Measurements from ENCODE around the gene BAIAP2L1. TPM values are rescaled to one million over a fixed set of nuclear protein-coding genes. Genes with fewer than 3 reads are reported as not detected.

BAIAP2L1 gene
- total and polyA plus RNA-seq, 2 of the 8 experiments (the other 6 are each of a cell fraction or from before 2014, with no cell fraction given), result 19.2 to 42.9 TPM

- peaks cover 0 to 34% of the 10 kb centered on the region in 2 experiments; a peak in 2 of 4 replicates for H3K79me2 ChIP-seq (ENCODE audit: control insufficient read depth in 1 of 2, insufficient read depth in 2 of 2, low read length in 2 of 2)
- H2BK20ac ChIP-seq (ENCODE audit: low read length), result no peak overlapping the region
- no peak overlapping the region for H4K8ac ChIP-seq (ENCODE audit: extremely low read depth, insufficient read depth, low read length)
- no peak for DNase-seq (ENCODE audit: low read depth in 1 of 2, low spot score in 2 of 2)
- H3K4ac ChIP-seq (replicated peaks; ENCODE audit: insufficient read length, low read depth, low read length), result no peak overlapping the region
- H3K23me2 ChIP-seq (ENCODE audit: low read depth, low read length), result no peaks in the 10 kb centered on the region
- H4K5ac ChIP-seq (ENCODE audit: insufficient read length, low read depth, low read length), result no peak overlapping the region
- FAIRE-seq, result no peak
- no peak overlapping the region for H2BK120ac ChIP-seq (replicated peaks; ENCODE audit: low read depth, low read length)
- no peak overlapping the region for H3K14ac ChIP-seq (ENCODE audit: insufficient read length)
- no peak overlapping the region for H3K4me2 ChIP-seq (ENCODE audit: insufficient read depth in 1 of 2, low read depth in 2 of 2, low read length in 2 of 2)
- 80% methylated on average over 14 of the region's 14 CpGs; no CpG with 5 or more reads in 1 of the 2 experiments for WGBS, 2 experiments (ENCODE audit: extremely low coverage in 1 of 2, insufficient coverage in 1 of 2, insufficient read length in 1 of 2, insufficient replicate concordance in 2 of 2, low coverage in 1 of 2, low lambda C conversion rate in 2 of 2, missing lambda C conversion rate in 1 of 2)
- H3K27me3 ChIP-seq (replicated peaks in 1 of 4; ENCODE audit: control insufficient read depth in 3 of 4, extremely low read depth in 1 of 4, insufficient read depth in 3 of 4, low read length in 3 of 4), result no peaks in the 10 kb centered on the region
- H2AK5ac ChIP-seq (ENCODE audit: low read depth, low read length), result no peak overlapping the region
- H2BK5ac ChIP-seq (ENCODE audit: low read depth, low read length), result no peak overlapping the region
- H3K79me1 ChIP-seq (ENCODE audit: low read depth, low read length), result peaks cover 3% of the 10 kb centered on the region
- no peak overlapping the region for H2AFZ ChIP-seq (ENCODE audit: low read length)
- H3K4me3 ChIP-seq (ENCODE audit: extremely low read depth in 1 of 4, insufficient read depth in 2 of 4, low read depth in 3 of 4, low read length in 4 of 4), result no peak overlapping the region
- no peak overlapping the region for H2BK12ac ChIP-seq (ENCODE audit: low read depth, low read length)
- ChIA-PET CTCF (ENCODE audit: partially characterized antibody) (interaction anchor here (0.7 to 1.0 kb wide), 4 partner anchors 20 to 72 kb away, joined by 3 to 4 read pairs (median 3); partner anchors contain the start of gene BAIAP2L1), POLR2A (ENCODE audit: partially characterized antibody) (interaction anchor here (1.0 kb wide), 1 partner anchor 73 kb away, joined by 3 read pairs; no protein-coding TSS in a partner anchor)
- H4K91ac ChIP-seq (replicated peaks; ENCODE audit: insufficient read length, low read length), result no peak overlapping the region
- H3K18ac ChIP-seq (ENCODE audit: extremely low read depth, low read length), result no peak overlapping the region
- H3K4me1 ChIP-seq (replicated peaks in 1 of 4; ENCODE audit: control insufficient read depth in 3 of 4, insufficient read depth in 4 of 4, low read length in 3 of 4), result peaks cover 0 to 3% (median 0%) of the 10 kb centered on the region in 4 experiments; a peak in 3 of 7 replicates
- peaks cover 0 to 4% of the 10 kb centered on the region in 2 experiments for H4K20me1 ChIP-seq (replicated peaks in 1 of 2; ENCODE audit: control insufficient read depth in 1 of 2, insufficient read depth in 2 of 2, low read length in 2 of 2)
- no peaks in the 10 kb centered on the region; a peak in 1 of 8 replicates for H3K36me3 ChIP-seq (ENCODE audit: control insufficient read depth in 2 of 4, insufficient read depth in 4 of 4, low read length in 3 of 4)
- no peak overlapping the region; a peak in 1 of 7 replicates for H3K9ac ChIP-seq (replicated peaks in 1 of 4; ENCODE audit: extremely low read depth in 1 of 4, low read depth in 3 of 4, low read length in 3 of 4)
- no peak overlapping the region for H3K23ac ChIP-seq (ENCODE audit: insufficient read length)
- H3K9me3 ChIP-seq (ENCODE audit: insufficient read depth in 2 of 2, low read depth in 1 of 2, low read length in 1 of 2), result 0 out of 4 replicates have a peak, but pooled peaks cover 0 to 3% of the 10 kb centered on the region in 2 experiments
- H3K56ac ChIP-seq (replicated peaks; ENCODE audit: insufficient read length, low read depth, low read length), result no peak overlapping the region
- H2BK15ac ChIP-seq (ENCODE audit: low read length), result no peak overlapping the region
- H3K27ac ChIP-seq (ENCODE audit: low read depth, low read length), result no peak overlapping the region
- TF ChIP-seq PHF8 (conservative IDR thresholded peaks at IDR 0.05; ENCODE audit: low read depth, low read length), result no peak
- TF ChIP-seq NRF1 (IDR thresholded peaks at IDR 0.05; ENCODE audit: low read depth, low read length), result no peak
- TF ChIP-seq SP1 (IDR thresholded peaks at IDR 0.05; ENCODE audit: low read depth, low read length), result no peak
- no peak for TF ChIP-seq USF2 (IDR thresholded peaks at IDR 0.05; ENCODE audit: low read length)
- TF ChIP-seq CBX5 (IDR thresholded peaks at IDR 0.05; ENCODE audit: low read depth, low read length), result no peak
- no peak for TF ChIP-seq ATF3 (IDR thresholded peaks at IDR 0.05; ENCODE audit: insufficient read depth, low read depth, low read length)
- TF ChIP-seq SP4 (IDR thresholded peaks at IDR 0.05; ENCODE audit: low read length), result no peak
- TF ChIP-seq JUN (IDR thresholded peaks at IDR 0.05; ENCODE audit: low read depth, low read length), result no peak
- TF ChIP-seq POU5F1 (IDR thresholded peaks at IDR 0.05; ENCODE audit: low read depth, low read length), result no peak
- TF ChIP-seq HDAC6 (IDR thresholded peaks at IDR 0.05; ENCODE audit: low read depth, low read length), result no peak
- no peak for TF ChIP-seq RBBP5 (IDR thresholded peaks at IDR 0.05; ENCODE audit: borderline replicate concordance, low read depth, low read length)
These were observed 71.6 kb downstream of the BAIAP2L1 start for GRCh38 chr7:98329100-98329790.
